ENCODE results near the gene RIBC2.

Gene RIBC2

GRCh38 chr22:45422237-45422983 is 8.9 kb downstream of the RIBC2 start:
- no peak overlapping the region for H3K4me3 ChIP-seq (ENCODE audit: low read depth, low read length)
- TF ChIP-seq, protein P1, sequence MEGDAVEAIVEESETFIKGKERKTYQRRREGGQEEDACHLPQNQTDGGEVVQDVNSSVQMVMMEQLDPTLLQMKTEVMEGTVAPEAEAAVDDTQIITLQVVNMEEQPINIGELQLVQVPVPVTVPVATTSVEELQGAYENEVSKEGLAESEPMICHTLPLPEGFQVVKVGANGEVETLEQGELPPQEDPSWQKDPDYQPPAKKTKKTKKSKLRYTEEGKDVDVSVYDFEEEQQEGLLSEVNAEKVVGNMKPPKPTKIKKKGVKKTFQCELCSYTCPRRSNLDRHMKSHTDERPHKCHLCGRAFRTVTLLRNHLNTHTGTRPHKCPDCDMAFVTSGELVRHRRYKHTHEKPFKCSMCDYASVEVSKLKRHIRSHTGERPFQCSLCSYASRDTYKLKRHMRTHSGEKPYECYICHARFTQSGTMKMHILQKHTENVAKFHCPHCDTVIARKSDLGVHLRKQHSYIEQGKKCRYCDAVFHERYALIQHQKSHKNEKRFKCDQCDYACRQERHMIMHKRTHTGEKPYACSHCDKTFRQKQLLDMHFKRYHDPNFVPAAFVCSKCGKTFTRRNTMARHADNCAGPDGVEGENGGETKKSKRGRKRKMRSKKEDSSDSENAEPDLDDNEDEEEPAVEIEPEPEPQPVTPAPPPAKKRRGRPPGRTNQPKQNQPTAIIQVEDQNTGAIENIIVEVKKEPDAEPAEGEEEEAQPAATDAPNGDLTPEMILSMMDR (IDR thresholded peaks at IDR 0.05; ENCODE audit: low read depth, low read length, missing control alignments) = no peak
- DNase-seq (ENCODE audit: low read depth) = no peak
- in situ Hi-C loops (cut with HindIII; ENCODE audit: low sequenced_read_pairs) = no loop called here

DNA sequence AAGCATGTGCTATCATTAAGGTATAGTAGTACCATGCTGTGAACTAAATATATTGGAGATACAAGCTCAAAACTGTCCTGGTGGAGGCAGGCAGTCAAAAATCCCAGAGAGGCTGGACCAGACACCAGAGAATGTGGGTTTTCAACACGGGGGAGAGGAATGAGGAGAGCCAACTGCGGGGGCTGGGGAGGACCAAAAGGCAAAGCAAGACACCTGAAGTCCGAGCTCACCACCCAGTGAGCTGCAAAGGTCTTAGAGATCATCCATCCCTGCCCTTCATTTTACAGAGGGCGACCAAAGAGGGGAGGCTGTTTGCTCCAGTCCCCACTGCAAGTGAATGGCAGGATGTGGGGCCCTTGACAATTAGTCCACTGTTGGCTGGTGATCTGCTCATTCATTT is 10.0 kb downstream of the RIBC2 start:
- no peak overlapping the region for H3K4me3 ChIP-seq (ENCODE audit: low read depth, low read length)
- no peak for DNase-seq (ENCODE audit: low read depth)
- in situ Hi-C loops (cut with HindIII; ENCODE audit: low sequenced_read_pairs) = no loop called here
- TF ChIP-seq, protein P1 (IDR thresholded peaks at IDR 0.05; ENCODE audit: low read depth, low read length, missing control alignments) = no peak

- TF ChIP-seq, protein P1 (IDR thresholded peaks at IDR 0.05; ENCODE audit: low read depth, low read length, missing control alignments) = no peak
- in situ Hi-C loops (cut with HindIII; ENCODE audit: low sequenced_read_pairs) = no loop called here
- DNase-seq (ENCODE audit: low read depth) = no peak
- no peak overlapping the region for H3K4me3 ChIP-seq (ENCODE audit: low read depth, low read length)
Observed at GRCh38 chr22:45424241-45424731, 10.8 kb downstream of the RIBC2 start.

- no peak for DNase-seq (ENCODE audit: low read depth)
- TF ChIP-seq, protein P1 (IDR thresholded peaks at IDR 0.05; ENCODE audit: low read depth, low read length, missing control alignments) = no peak
- no peak overlapping the region for H3K4me3 ChIP-seq (ENCODE audit: low read depth, low read length)
- in situ Hi-C loops (cut with HindIII; ENCODE audit: low sequenced_read_pairs) = loop anchor here (5.0 kb wide), 1 partner anchor 148 kb away; no protein-coding TSS in a partner anchor
Observed at GRCh38 chr22:45425101-45425500, 11.6 kb downstream of the RIBC2 start.

GRCh38 chr22:45425531-45426265 is 12.2 kb downstream of the RIBC2 start:
- TF ChIP-seq, protein P1 (IDR thresholded peaks at IDR 0.05; ENCODE audit: low read depth, low read length, missing control alignments) = no peak
- H3K4me3 ChIP-seq (ENCODE audit: low read depth, low read length) = no peak overlapping the region
- no peak for DNase-seq (ENCODE audit: low read depth)
- in situ Hi-C loops (cut with HindIII; ENCODE audit: low sequenced_read_pairs) = loop anchor here (5.0 kb wide), 1 partner anchor 148 kb away; no protein-coding TSS in a partner anchor

DNA sequence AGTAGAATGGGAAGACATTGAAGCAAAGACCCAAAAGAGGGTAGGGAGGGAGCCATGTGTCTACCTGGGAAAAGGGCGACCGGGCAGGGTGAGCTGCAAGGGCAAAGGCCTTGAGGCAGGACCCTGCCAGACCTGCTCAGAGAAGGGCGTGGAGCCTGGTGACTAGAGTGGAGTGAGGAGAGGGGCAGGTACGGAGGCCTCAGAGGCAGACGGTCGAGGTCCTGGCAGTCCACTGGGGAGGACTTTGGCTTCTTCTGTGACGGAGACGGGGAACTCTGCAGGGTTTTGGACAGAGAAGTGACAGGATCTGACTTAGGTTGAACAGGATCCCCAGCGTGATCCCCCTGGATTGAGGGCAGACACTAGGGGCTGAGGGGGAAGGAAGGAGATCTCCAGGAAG is 12.9 kb downstream of the RIBC2 start:
- TF ChIP-seq, protein P1 (IDR thresholded peaks at IDR 0.05; ENCODE audit: low read depth, low read length, missing control alignments) = no peak
- in situ Hi-C loops (cut with HindIII; ENCODE audit: low sequenced_read_pairs) = loop anchor here (5.0 kb wide), 1 partner anchor 149 kb away; no protein-coding TSS in a partner anchor
- H3K4me3 ChIP-seq (ENCODE audit: low read depth, low read length) = no peak overlapping the region
- DNase-seq (ENCODE audit: low read depth) = no peak

All from astrocyte of the cerebellum (primary cell).